Measurements from ENCODE around the gene IRS1. TPM values are rescaled to one million over a fixed set of nuclear protein-coding genes. Genes with fewer than 3 reads are reported as not detected.

The IRS1 gene
- total and polyA plus RNA-seq, 8 donors: 2.1 to 26.8 (median 11.9) TPM

DNA sequence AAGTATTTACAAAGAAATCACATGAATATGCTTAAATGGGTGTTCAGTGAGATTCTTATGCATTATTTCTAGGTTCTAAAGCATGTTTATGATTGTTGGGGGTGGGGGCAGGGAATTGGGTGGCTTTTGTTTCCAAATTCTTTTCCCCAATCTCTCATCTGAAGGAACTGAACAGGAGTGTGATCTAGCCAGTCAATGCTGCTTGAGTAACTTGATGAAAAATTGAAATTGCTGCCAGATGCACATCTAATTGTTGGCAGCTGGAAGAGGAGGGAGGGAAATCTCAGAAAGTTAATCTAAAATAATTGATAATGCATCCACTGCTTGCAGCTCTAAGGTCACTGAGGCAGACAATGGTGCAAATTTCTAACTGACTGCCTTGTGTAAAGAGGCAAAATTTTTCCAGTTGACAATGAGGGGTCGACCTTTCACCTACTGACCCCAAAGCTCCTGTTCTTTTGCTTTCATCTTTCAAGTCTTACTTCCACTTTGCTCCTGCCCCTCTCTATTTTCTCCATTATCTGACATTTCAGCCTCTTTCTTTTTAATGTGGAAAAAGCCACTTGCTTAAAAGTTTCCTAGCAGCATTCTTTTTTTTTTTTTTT is 53.3 kb downstream of the IRS1 start:
- H3K36me3 ChIP-seq: peaks cover 0 to 11% (median 6%) of the 10 kb centered on the region in 4 donors
- H3K4me1 ChIP-seq: peaks cover 6 to 25% (median 15%) of the 10 kb centered on the region in 4 donors
- H3K4me3 ChIP-seq: no peak overlapping the region
- 63 to 85% (median 77%) methylated on average over 1 of the region's 1 CpG for WGBS, 5 donors
- TF ChIP-seq POLR2AphosphoS5 (IDR thresholded peaks at IDR 0.05): no peak
- TF ChIP-seq POLR2A (IDR thresholded peaks at IDR 0.05): no peak
- no peak for TF ChIP-seq EP300 (IDR thresholded peaks at IDR 0.05)
- TF ChIP-seq, protein P1, sequence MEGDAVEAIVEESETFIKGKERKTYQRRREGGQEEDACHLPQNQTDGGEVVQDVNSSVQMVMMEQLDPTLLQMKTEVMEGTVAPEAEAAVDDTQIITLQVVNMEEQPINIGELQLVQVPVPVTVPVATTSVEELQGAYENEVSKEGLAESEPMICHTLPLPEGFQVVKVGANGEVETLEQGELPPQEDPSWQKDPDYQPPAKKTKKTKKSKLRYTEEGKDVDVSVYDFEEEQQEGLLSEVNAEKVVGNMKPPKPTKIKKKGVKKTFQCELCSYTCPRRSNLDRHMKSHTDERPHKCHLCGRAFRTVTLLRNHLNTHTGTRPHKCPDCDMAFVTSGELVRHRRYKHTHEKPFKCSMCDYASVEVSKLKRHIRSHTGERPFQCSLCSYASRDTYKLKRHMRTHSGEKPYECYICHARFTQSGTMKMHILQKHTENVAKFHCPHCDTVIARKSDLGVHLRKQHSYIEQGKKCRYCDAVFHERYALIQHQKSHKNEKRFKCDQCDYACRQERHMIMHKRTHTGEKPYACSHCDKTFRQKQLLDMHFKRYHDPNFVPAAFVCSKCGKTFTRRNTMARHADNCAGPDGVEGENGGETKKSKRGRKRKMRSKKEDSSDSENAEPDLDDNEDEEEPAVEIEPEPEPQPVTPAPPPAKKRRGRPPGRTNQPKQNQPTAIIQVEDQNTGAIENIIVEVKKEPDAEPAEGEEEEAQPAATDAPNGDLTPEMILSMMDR (IDR thresholded peaks at IDR 0.05): no peak
- intact Hi-C loops (cut with DNase I; ENCODE audit: low total_unique reads): no loop called here
- H3K27ac ChIP-seq: no peak overlapping the region
- H3K9me3 ChIP-seq: no peaks in the 10 kb centered on the region
- H3K27me3 ChIP-seq: no peaks in the 10 kb centered on the region
- no peak for DNase-seq

DNA sequence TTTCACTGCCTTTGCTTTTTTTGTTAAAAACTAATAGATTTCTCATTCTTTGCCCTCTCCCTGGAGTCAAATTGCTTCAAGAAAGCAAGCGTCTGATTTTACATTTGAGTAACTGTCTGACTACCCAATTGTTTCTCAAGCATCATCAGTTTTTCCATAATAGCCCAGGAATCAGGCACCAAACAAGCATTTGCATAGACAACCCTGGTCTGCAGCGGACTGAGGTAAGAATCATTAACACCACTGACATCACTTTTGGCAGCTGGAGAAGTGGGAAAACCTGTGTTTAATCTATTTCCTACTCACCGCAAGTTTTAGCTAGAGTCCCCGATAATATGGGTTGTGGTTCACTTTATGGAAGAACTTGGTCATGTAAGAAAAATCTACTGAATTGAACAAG is 55.7 kb downstream of the IRS1 start:
- H3K4me1 ChIP-seq: peaks cover 15 to 41% (median 25%) of the 10 kb centered on the region in 4 donors
- no peak for TF ChIP-seq EP300 (IDR thresholded peaks at IDR 0.05)
- no peak for TF ChIP-seq POLR2AphosphoS5 (IDR thresholded peaks at IDR 0.05)
- TF ChIP-seq, protein P1 (IDR thresholded peaks at IDR 0.05): no peak
- no peak for TF ChIP-seq POLR2A (IDR thresholded peaks at IDR 0.05)
- H3K27ac ChIP-seq: no peak overlapping the region
- H3K9me3 ChIP-seq: no peaks in the 10 kb centered on the region
- DNase-seq: no peak
- H3K4me3 ChIP-seq: no peak overlapping the region
- 72 to 87% (median 80%) methylated on average over 4 of the region's 4 CpGs for WGBS, 5 donors
- H3K27me3 ChIP-seq: no peaks in the 10 kb centered on the region
- peaks cover 0 to 3% (median under 1%) of the 10 kb centered on the region in 4 donors for H3K36me3 ChIP-seq
- intact Hi-C loops (cut with DNase I; ENCODE audit: low total_unique reads): no loop called here

DNA sequence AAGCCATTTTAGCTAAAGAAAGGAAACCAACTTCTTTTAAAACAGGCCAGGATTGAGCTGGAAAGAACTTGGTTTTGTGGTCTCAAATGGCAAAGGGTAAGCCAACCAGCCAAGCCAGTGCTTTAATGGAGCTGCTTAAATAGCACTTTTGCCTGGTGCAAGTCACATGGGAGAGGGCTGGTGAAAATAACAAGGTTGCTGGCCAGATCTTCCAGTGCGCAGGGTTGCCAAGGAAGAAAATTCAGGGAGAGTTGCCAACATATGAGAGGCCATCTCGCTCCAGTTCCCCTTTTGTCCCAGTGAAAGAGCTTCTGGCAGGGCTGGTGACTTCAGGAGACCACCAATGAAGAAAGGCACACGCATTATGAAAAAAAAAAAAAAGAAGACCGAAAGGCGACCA is 57.3 kb downstream of the IRS1 start:
- H3K9me3 ChIP-seq: no peaks in the 10 kb centered on the region
- intact Hi-C loops (cut with DNase I; ENCODE audit: low total_unique reads): no loop called here
- H3K27me3 ChIP-seq: no peaks in the 10 kb centered on the region
- WGBS, 5 donors: 47 to 58% (median 51%) methylated on average over 5 of the region's 5 CpGs
- peak overlapping the region; percentile 42 to 74 (median 62) for H3K27ac ChIP-seq
- TF ChIP-seq, protein P1 (IDR thresholded peaks at IDR 0.05): no peak
- TF ChIP-seq POLR2A (IDR thresholded peaks at IDR 0.05) (no peak), POLR2AphosphoS5 (IDR thresholded peaks at IDR 0.05) (no peak), EP300 (IDR thresholded peaks at IDR 0.05) (no peak)
- H3K36me3 ChIP-seq: no peaks in the 10 kb centered on the region
- DNase-seq: peak; percentile 23 to 42
- peaks cover 21 to 48% (median 33%) of the 10 kb centered on the region in 4 donors for H3K4me1 ChIP-seq
- H3K4me3 ChIP-seq: no peak overlapping the region

DNA sequence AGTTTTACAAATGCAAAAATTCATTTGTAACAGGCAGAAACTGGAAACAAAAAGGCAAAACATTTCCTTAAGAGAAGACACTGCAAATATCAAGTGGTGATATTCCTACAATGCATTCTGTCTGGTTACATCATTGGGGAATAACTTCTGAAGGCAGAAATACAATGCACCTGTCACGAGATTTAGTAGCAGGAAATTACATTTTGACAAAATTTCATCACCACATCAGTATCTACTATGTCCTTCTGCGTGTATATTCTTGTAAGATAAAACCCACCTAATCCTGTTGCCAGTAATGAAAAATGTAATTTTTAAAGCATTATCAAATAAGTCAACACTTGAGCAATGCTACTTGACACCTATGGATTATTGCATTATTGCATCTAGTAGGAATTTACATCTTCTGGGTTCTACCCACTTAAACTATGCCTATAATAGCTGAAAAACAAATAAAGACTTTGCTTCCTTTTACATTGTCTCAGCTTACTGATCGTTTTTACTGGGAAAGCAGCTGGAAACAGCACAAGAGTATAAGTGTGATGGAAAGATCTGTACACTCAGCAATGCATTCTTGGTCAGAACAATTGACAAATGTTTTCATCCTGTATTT is 59.5 kb downstream of the IRS1 start:
- DNase-seq: peak in 1 of 2 donors; percentile 20
- Histone ChIP-seq H3K27me3 (no peaks in the 10 kb centered on the region), H3K9me3 (no peaks in the 10 kb centered on the region), H3K36me3 (peaks cover 0 to 10% (median 2%) of the 10 kb centered on the region in 4 donors), H3K4me1 (peaks cover 21 to 48% (median 31%) of the 10 kb centered on the region in 4 donors), H3K27ac (no peak overlapping the region), H3K4me3 (no peak overlapping the region)
- TF ChIP-seq POLR2AphosphoS5 (IDR thresholded peaks at IDR 0.05): no peak
- TF ChIP-seq EP300 (IDR thresholded peaks at IDR 0.05): no peak
- intact Hi-C loops (cut with DNase I; ENCODE audit: low total_unique reads): no loop called here
- 38 to 52% (median 41%) methylated on average over 3 of the region's 3 CpGs for WGBS, 5 donors

Measured in stomach (tissue), 9 donors.